Hematopoietic multipotent progenitor cell treated with erythropoietin and hydrocortisone succinate and interleukin-3 and kit ligand, for 15 days (in vitro differentiated cells): Measurements from ENCODE around the gene ADO.
"Not testable (repeated sequence)": the region's sequence is repeated elsewhere in the genome, so short reads cannot be mapped to it uniquely, and the experiment has no call there.

Source experiments
- DNase-seq: peaks from one replicate; pipeline ENCODE4 v3.0.0-alpha.2; 2015; ENCODE audit warnings: low spot score

The ADO gene

GRCh38 chr10:62804356-62805230 is at the start of gene ADO:
Gene ADO (plus strand): TSS chr10:62804720. CDS start chr10:62805060, 340 bp downstream.
- peak; percentile 81 for DNase-seq

GRCh38 chr10:62754963-62755362 is 49.6 kb upstream of the ADO start:
- DNase-seq: no peak

GRCh38 chr10:62755662-62756653 is 48.6 kb upstream of the ADO start:
- DNase-seq: no peak

DNA sequence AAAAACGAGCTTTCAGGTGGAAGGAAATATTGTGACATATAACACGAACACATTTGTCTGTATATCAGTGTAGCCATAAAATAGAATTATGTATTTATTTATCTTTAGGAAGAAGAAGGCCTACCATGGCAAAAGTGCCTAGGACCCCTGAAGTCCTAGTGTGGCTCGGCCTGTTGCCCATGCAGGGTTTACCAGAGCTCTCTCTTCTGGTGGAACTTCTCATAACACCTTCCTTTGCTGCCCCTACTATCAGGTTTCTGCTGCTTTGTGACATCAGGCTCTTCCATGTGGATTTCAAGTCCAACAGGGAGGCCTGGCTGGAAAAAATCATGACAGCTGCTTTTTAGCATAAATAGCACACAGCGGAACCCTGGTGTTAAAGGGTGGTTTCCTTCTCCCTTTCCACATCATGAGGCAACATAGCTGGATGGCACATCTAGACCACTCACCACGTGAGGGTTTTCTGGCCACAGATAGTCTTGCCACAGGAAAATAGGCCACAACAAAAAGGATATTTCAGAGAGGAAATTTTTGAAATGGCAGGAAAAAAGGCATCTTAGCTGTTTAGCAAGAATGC is 44.8 kb upstream of the ADO start:
- no peak for DNase-seq

DNA sequence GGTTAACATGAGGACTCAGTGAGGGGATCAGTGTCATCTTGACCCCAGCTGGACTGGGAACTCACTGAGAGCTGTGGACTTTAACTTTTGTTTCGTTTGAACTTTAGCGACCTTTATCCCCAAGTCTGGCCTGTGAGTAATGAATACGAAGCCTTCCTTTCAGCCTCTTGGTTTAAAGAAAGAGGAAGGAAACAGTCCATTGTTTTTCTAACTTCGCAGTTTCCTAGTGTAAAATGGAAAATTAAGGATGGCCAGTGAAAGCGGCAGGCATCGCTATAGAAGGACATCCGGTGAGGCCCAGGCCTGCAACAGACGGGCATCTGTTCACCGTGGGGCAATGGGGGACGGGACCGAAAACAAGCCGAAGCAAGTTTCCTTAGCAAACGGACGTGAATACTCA is 44.1 kb upstream of the ADO start:
- DNase-seq: no peak

DNA sequence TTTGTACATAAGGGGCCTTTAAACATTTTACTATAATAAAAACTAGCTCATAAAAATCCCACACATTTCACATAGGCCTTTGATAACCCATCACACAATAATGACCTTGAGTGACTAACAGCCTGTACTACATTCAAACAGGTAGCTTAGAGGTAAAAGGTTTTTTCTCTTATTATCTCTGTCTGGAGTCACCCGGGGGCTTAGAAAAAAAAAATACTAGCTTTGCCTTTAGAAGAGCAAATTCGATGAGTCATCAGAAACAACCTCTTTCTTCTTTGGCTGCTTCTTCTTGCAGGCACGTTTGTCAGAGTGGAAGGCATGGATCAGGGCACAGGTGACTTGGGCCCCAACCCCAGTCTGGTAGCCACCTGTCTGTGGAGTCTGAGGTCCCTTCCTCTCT is 43.4 kb upstream of the ADO start:
- no peak for DNase-seq

DNA sequence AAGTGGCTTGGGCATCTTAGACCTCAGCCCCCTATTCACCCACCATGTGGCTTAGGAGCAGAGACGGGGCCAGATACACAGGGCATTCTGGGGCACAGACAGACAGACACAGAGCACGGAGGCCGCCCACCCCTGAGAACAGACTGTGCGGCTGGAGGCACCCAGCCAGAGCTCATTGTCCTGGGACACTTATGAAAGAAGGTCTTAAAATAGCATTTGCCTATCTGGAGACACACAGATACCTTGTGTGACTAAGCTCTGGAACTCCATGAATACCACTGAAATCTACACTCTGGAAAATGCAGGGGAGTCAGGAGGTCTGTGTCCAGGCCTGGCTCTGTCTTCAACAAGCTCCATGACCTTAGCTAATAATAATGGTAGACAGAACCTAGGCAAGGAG is 41.4 kb upstream of the ADO start:
- no peak for DNase-seq

DNA sequence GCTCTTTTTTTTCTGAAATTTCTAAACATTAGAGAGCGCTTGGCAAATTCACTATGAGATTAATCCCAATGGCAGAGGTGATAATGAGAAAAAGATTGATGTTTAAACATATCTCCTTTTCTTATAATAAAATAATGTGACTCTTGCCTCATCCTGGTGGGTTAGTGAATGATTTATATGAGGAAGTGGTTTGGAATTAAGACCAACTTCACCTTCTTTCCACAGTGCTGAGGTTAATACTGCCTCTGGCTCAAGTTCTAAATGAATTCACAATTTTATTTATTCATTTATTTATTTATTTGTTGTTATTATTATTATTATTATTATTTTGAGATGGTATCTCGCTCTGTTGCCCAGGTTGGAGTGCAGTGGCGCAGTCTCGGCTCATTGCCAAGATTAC is 40.5 kb upstream of the ADO start:
- DNase-seq: no peak

DNA sequence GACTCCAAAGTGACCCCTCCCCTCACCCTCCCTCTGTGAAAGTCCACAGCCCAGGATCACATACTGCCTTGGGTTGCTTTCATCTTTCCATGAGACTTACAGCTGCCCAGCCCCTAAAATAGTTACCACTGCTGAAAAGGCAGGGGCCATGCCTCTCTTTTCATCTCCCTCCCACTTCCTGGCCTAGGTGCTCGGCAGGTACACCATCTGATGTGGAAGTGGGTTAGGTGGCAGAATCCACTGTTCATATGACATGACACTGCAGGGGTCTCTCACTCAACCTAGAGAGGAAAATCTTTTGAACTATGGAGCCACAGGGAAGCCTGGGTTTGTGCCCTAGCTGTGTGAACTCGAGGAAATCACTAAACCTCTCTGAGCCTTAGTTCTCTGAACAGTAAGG is 38.8 kb upstream of the ADO start:
- DNase-seq: no peak

GRCh38 chr10:62766386-62766785 is 38.1 kb upstream of the ADO start:
- no peak for DNase-seq

DNA sequence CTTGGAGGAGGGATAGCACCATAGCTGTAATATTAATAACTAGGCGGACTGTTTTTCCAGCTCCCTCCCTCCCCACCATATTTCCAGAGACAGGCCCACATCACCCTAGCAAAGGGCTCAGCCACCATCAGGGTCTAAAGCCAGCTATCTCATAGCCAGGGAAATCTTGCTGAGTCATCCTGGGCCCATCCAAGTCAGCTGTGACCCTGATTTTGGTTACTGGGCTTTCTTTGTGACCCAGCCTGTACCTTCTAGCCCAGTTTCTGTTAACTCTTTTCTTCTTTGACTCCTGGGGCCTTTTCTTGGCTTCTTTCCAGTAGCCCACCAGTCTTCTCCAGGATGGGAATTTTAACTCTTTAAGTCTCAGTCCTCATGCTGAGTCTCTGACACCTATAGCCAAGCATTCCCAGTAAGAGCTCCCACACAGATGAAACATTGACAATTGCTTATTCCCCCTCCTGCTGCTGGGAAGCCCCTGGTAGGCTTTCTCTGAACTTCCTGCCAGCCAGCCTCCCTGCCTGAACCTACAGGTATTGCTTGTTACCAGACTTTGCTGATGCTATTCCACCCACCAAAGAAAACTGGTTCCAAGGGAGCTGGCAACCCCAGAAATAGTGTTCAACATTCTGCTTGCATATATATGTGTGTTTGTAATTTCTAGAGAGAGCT is 34.8 kb upstream of the ADO start:
- peak; percentile 14 for DNase-seq

DNA sequence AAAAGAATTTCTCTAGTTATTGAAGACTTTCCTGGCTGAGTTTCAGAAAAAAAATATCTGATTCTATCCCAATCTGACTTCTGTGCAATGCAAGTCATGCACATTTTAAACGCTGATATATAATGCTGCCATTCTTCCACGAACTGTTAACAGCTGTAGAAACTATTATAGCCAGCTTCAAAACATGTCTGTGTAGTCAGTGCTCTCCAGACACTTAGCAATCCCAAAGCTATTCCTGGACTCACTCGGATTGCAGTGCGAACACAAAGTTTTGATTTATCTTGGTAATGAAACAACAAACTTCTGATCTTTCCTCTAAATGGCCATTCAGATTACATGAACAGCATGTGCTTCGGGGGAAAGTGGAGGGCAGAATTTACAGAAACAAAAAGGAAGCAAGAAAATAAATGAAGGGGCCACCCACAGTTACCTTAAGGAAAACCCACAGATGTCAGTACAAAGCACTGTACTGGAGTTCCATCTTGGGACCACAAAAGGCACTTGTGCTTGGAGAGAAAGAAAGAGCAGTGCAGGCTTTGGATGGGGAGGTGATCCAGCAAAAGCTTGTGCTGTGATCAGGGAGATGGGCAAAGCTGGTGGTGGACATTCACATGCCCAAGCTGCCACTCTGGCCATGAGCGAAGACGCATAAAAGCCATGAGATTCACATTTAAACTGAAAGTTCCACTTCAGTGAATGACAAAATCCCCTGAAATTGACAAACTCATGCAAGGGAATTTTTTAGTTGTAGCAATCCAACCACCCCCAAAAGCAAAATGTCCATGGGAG is 32.1 kb upstream of the ADO start:
- DNase-seq: no peak

- DNase-seq: no peak
These were observed 26.4 kb upstream of the ADO start for GRCh38 chr10:62778125-62778524.

DNA sequence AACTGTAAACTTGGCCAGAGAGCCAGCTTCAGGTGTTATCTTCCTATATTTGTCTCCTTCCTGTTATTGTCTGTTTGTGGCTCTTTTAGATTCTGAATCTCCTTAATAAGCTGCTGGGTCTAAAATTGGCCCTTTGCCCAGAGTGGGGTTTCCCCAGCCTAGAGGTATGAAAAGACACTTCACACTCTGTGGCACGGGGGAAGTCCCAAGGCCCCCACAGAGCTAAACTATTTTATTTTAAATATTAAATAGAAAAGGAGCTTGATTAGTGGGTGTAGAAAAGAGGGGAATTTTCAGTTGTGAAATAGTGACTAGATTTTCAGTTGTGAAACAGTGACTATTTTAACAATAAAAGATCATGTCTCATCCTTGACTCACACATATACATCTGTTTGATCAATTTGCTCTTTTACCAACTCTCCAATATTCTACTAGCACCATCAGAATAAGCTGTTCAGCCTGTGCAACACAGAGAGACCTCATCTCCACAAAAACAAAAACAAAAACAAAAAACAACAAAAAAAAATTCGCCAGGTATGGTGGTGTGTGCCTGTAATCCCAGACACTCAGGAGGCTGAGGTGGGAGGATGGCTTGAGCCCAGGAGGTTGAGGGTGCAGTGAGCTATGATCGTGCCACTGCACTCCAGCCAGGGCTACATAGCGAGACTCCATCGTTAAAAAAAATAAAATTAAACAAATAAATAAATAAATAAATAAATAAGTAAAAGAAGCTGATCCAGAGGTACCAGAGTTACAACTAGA is 24.9 kb upstream of the ADO start:
- DNase-seq: no peak

DNA sequence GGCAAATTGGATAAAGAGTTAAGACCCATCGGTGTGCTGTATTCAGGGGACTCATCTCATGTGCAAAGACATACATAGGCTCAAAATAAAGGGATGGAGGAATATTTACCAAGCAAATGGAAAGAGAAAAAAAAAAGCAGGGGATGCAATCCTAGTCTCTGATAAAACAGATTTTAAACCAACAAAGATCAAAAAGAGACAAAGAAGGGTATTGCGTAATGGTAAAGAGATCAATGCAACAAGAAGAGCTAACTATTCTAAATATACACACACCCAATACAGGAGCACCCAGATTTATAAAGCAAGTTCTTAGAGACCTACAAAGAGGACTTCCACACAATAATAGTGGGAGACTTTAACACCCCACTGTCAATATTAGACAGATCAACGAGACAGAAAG is 20.0 kb upstream of the ADO start:
- not testable (repeated sequence) for DNase-seq

DNA sequence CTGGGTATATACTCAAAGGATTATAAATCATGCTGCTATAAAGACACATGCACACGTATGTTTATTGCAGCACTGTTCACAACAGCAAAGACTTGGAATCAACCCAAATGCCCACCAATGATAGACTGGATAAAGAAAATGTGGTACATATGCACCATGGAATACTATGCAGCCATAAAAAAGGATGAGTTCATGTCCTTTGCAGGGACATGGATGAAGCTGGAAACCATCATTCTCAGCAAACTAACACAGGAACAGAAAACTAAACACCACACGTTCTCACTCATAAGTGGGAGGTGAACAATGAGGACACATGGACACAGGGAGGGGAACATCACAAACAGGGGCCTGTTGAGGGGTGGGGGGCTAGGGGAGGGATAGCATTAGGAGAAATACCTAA is 16.2 kb upstream of the ADO start:
- DNase-seq: not testable (repeated sequence)

GRCh38 chr10:62788861-62789467 is 15.6 kb upstream of the ADO start:
- DNase-seq: no peak

DNA sequence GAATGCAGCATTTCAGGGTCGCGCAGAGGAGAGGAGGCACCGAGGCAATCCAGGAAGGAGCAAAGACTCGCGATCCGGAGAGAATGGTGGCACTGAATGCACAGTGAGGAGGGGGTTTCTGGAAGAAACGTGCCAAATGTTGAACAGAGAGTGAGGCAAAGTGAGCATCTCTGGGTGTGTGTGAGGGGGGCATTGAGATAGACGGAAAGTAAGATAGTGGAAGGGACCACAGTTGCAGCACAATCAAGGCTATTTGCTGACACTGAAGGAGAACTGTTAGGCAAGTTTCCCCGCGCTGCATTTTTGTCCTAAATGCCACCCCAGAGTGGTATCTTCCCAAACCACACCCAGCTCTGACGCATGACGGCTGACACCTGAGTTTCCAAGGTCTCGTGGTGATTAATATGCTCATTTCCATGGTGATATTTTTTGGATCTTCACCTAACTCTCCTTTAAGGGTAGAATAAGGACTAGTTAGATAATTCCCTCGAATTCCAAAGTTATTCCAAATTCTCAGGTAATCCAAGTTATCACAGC is 14.4 kb upstream of the ADO start:
- no peak for DNase-seq

DNA sequence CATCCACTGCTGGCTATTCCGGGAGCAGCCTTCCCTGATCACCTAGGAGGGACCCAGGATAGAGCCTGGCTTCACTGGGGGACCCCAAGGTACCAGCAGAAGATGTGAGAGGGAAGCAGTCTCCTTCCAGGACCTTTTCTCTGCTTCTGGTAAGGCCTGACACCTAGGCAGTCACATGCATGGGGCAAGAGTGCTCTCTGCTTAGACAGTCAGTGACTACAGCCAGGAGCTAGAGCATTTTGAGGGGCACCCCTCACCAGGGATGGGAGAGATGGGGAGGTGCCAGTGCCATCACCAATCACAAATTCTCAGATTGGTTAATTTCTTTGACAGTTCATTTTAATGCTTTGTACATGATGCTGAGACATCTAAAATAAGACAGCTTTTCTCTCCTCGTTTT is 13.9 kb upstream of the ADO start:
- DNase-seq: no peak

DNA sequence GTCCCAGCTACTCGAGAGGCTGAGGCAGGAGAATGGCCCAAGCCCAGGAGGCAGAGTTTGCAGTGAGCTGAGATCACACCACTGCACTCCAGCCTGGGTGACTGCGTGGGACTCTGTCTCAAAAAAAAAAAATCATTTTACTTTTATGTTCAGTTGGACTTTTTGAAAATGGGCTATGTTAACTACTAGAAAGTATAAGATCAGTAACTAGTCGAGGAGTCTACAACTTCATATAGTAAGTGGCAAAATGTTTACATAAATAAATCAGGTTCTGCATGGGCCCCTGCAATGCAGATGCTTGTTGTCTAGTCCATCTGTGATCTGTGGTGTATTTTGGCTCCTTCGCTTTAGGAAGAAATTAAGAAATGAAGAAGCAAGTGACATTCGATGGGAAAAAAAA is 12.3 kb upstream of the ADO start:
- DNase-seq: no peak
